ENCODE data around the gene CD200.

- TF ChIP-seq REST (IDR thresholded peaks at IDR 0.05; ENCODE audit: insufficient read depth in 1 of 2, low read depth in 2 of 2, low read length in 1 of 2), result no peak
- peak; percentile 64; the same call in 1 of the 2 replicates for TF ChIP-seq CTCF (IDR thresholded peaks at IDR 0.05)
Measured at GRCh38 chr3:112327371-112327951, 5.5 kb upstream of the CD200 start.
